A549 (cell line): ENCODE results near the gene DDX1.

Experiments
- EP300 ChIP-seq, 2 experiments: fragments of >200 bp; sonication (Bioruptor Twin); formaldehyde crosslinking; IDR thresholded peaks; 2 replicates in 1 of 2; 3 replicates in 1 of 2; pipeline ENCODE4 v1.6.1; 2016 to 2017
- HDAC2 ChIP-seq: fragments of 200-600 bp; sonication (generic); IDR thresholded peaks from 2 replicates; pipeline ENCODE4 v1.6.1; 2016
- HOXB5 ChIP-seq: fragments of 250-450 bp; sonication (Bioruptor Pico); IDR thresholded peaks from 2 replicates; pipeline ENCODE4 v1.5.0; 2020; ENCODE audit warnings: mild to moderate bottlenecking, moderate library complexity
- KDM1A ChIP-seq: fragments of 200-600 bp; sonication (generic); IDR thresholded peaks from 2 replicates; pipeline ENCODE4 v1.6.1; 2016; ENCODE audit warnings: low read depth, mild to moderate bottlenecking
- POLR2A ChIP-seq: IDR thresholded peaks from 2 replicates; pipeline ENCODE4 v1.6.1; 2012; ENCODE audit warnings: mild to moderate bottlenecking, low read length
- POLR2AphosphoS2 ChIP-seq: conservative IDR thresholded peaks from 2 replicates; pipeline ENCODE4 v1.6.1; 2012; ENCODE audit warnings: low read length, improper control_type of control experiment, inconsistent platforms
- RAD21 ChIP-seq, 2 experiments: fragments of >200 bp in 1 of 2; sonication (Bioruptor Twin) in 1 of 2; formaldehyde crosslinking in 1 of 2; IDR thresholded peaks in 1 of 2; conservative IDR thresholded peaks in 1 of 2; 2 replicates in 1 of 2; 3 replicates in 1 of 2; pipeline ENCODE4 v1.6.1; 2012 to 2018; ENCODE audit warnings: inconsistent platforms in 1 of 2
- TF ChIP-seq, protein P1 (sequence below): fragments of >200 bp; sonication (Bioruptor Twin); formaldehyde crosslinking; IDR thresholded peaks from 3 replicates; pipeline ENCODE4 v1.5.1; 2016
- TF ChIP-seq, protein P2 (sequence below): fragments of 200-600 bp; sonication (generic); IDR thresholded peaks from 2 replicates; pipeline ENCODE4 v1.6.1; 2016; ENCODE audit warnings: antibody characterized with exemption, mild to moderate bottlenecking, moderate library complexity
- TF ChIP-seq, protein P3 (sequence below): fragments of >200 bp; sonication (Bioruptor Twin); formaldehyde crosslinking; IDR thresholded peaks from 3 replicates; pipeline ENCODE4 v1.6.1; 2016
- TF ChIP-seq, protein P4 (sequence below): IDR thresholded peaks from 2 replicates; pipeline ENCODE4 v1.6.1; 2012

DNA sequence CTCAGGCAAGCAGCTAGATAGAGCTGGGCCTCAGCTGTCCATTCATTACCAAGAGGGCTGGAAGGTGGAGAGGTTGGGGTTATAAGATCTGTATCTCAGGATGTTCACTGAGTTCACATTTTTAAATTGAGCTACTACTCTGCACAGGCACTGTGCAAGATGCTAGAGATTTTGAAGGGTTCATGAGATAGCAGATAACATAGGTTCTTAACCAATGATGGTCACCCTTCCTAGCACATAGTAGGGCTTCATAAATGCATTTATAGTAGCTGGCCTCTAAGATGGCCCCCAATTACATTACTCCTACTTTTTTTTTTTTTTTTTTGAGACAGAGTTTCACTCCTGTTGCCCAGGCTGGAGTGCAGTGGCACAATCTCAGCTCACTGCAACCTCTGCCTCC lies 79.7 kb downstream of the DDX1 start:
- TF ChIP-seq, protein P1, sequence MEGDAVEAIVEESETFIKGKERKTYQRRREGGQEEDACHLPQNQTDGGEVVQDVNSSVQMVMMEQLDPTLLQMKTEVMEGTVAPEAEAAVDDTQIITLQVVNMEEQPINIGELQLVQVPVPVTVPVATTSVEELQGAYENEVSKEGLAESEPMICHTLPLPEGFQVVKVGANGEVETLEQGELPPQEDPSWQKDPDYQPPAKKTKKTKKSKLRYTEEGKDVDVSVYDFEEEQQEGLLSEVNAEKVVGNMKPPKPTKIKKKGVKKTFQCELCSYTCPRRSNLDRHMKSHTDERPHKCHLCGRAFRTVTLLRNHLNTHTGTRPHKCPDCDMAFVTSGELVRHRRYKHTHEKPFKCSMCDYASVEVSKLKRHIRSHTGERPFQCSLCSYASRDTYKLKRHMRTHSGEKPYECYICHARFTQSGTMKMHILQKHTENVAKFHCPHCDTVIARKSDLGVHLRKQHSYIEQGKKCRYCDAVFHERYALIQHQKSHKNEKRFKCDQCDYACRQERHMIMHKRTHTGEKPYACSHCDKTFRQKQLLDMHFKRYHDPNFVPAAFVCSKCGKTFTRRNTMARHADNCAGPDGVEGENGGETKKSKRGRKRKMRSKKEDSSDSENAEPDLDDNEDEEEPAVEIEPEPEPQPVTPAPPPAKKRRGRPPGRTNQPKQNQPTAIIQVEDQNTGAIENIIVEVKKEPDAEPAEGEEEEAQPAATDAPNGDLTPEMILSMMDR: no peak
- TF ChIP-seq HOXB5 (CRISPR knock-in tag): no peak
- TF ChIP-seq POLR2AphosphoS2: no peak
- TF ChIP-seq RAD21 (conservative IDR thresholded peaks at IDR 0.05 in 1 of 2, IDR thresholded peaks at IDR 0.05 in 1 of 2): no peak
- TF ChIP-seq, protein P2, sequence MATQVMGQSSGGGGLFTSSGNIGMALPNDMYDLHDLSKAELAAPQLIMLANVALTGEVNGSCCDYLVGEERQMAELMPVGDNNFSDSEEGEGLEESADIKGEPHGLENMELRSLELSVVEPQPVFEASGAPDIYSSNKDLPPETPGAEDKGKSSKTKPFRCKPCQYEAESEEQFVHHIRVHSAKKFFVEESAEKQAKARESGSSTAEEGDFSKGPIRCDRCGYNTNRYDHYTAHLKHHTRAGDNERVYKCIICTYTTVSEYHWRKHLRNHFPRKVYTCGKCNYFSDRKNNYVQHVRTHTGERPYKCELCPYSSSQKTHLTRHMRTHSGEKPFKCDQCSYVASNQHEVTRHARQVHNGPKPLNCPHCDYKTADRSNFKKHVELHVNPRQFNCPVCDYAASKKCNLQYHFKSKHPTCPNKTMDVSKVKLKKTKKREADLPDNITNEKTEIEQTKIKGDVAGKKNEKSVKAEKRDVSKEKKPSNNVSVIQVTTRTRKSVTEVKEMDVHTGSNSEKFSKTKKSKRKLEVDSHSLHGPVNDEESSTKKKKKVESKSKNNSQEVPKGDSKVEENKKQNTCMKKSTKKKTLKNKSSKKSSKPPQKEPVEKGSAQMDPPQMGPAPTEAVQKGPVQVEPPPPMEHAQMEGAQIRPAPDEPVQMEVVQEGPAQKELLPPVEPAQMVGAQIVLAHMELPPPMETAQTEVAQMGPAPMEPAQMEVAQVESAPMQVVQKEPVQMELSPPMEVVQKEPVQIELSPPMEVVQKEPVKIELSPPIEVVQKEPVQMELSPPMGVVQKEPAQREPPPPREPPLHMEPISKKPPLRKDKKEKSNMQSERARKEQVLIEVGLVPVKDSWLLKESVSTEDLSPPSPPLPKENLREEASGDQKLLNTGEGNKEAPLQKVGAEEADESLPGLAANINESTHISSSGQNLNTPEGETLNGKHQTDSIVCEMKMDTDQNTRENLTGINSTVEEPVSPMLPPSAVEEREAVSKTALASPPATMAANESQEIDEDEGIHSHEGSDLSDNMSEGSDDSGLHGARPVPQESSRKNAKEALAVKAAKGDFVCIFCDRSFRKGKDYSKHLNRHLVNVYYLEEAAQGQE: no peak
- TF ChIP-seq, protein P3, sequence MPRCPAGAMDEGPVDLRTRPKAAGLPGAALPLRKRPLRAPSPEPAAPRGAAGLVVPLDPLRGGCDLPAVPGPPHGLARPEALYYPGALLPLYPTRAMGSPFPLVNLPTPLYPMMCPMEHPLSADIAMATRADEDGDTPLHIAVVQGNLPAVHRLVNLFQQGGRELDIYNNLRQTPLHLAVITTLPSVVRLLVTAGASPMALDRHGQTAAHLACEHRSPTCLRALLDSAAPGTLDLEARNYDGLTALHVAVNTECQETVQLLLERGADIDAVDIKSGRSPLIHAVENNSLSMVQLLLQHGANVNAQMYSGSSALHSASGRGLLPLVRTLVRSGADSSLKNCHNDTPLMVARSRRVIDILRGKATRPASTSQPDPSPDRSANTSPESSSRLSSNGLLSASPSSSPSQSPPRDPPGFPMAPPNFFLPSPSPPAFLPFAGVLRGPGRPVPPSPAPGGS: no peak
- no peak for TF ChIP-seq POLR2A
- no peak for TF ChIP-seq EP300 (IDR thresholded peaks at IDR 0.05)
- TF ChIP-seq KDM1A: no peak
- TF ChIP-seq, protein P4, sequence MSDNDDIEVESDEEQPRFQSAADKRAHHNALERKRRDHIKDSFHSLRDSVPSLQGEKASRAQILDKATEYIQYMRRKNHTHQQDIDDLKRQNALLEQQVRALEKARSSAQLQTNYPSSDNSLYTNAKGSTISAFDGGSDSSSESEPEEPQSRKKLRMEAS: no peak
- no peak for TF ChIP-seq HDAC2
